K562 (cell line): Measurements from ENCODE around the gene PKD1. TPM values are rescaled to one million over a fixed set of nuclear protein-coding genes. Genes with fewer than 3 reads are reported as not detected.
A peak's percentile ranks its signal among the peaks of the same experiment; 100 is the strongest.

Experiments used
- ATAC-seq: fragments of 200-7000 bp; cut with Tn5 transposase; 3 replicates; pipeline ENCODE4 v1.9.1; 2020; ENCODE audit warnings: moderate library complexity
- BruUV-seq: library from RNA; stranded (reverse); fragments of 400-500 nt; replicated peaks from 2 replicates; lab custom pipeline; 2021; lab: Mats Ljungman, UMichigan
- CTCF ChIA-PET: fragments of 300-600 bp; formaldehyde crosslinking; extraction: SDS; loops from one replicate; lab custom pipeline; 2021; ENCODE audit warnings: low intra/inter-chr PET ratio; lab: Yijun Ruan, JAX
- POLR2A ChIA-PET: fragments of 300-600, 350-650 bp; sonication (Branson Sonifier 250); formaldehyde crosslinking; extraction: SDS; loops from one replicate; lab custom pipeline; 2021; ENCODE audit warnings: antibody characterized with exemption, inconsistent platforms; lab: Yijun Ruan, JAX
- DNase-seq, 4 experiments: peaks; one replicate each; pipeline versions ENCODE4 v3.0.0 to v3.0.0-alpha.2; 2011 to 2018; ENCODE audit warnings: low spot score in 3 of 4, mixed read lengths in 3 of 4; ENCODE audit errors: extremely low read depth in 1 of 4
- FAIRE-seq: peaks from 2 replicates; lab custom pipeline; 2011; peaks lifted over from hg19 to GRCh38; lab: Jason Lieb, UNC
- H2AFZ ChIP-seq: 2 replicates; pipeline ENCODE4 v1.6.0; 2011; ENCODE audit warnings: low read depth, low read length, control low read depth, inconsistent platforms
- H3K27ac ChIP-seq: fragments of 200-600 bp; 3 replicates; pipeline ENCODE4 v1.8.0; 2011; ENCODE audit warnings: low read depth, mild to moderate bottlenecking, control low read depth, inconsistent platforms, low read length, moderate library complexity, mixed read lengths; ENCODE audit errors: extremely low read depth
- H3K27me3 ChIP-seq, 2 experiments: fragments of 300-600 bp in 1 of 2; 2 replicates in 1 of 2; 3 replicates in 1 of 2; pipeline versions ENCODE4 v1.6.0 to v1.8.0; 2011; ENCODE audit warnings: inconsistent platforms in 2 of 2, low read length in 2 of 2, mild to moderate bottlenecking in 1 of 2, mixed read lengths in 1 of 2, moderate library complexity in 1 of 2; ENCODE audit not compliant: control insufficient read depth in 2 of 2, insufficient read depth in 2 of 2
- H3K36me3 ChIP-seq: fragments of 300-600 bp; 3 replicates; pipeline ENCODE4 v1.8.0; 2011; ENCODE audit warnings: mild to moderate bottlenecking, low read length, inconsistent platforms; ENCODE audit not compliant: control insufficient read depth, insufficient read depth
- H3K4me1 ChIP-seq, 2 experiments: fragments of 200-600 bp in 1 of 2; replicated peaks in 1 of 2; 2 replicates in 1 of 2; 3 replicates in 1 of 2; pipeline versions ENCODE4 v1.5.1 to v1.8.0; 2011; ENCODE audit warnings: inconsistent platforms in 2 of 2, low read length in 2 of 2, mild to moderate bottlenecking in 1 of 2, mixed read lengths in 1 of 2, moderate library complexity in 1 of 2; ENCODE audit not compliant: control insufficient read depth in 2 of 2, insufficient read depth in 2 of 2
- H3K4me2 ChIP-seq: 2 replicates; pipeline ENCODE4 v1.6.1; 2011; ENCODE audit warnings: low read length, control low read depth, inconsistent platforms, mixed read lengths; ENCODE audit not compliant: insufficient read depth
- H3K4me3 ChIP-seq: fragments of 200-600 bp; sonication (generic), shearing (Covaris generic); 2 replicates; pipeline ENCODE4 v1.5.1; 2016; ENCODE audit warnings: control low read depth, inconsistent platforms
- H3K79me2 ChIP-seq: fragments of 200-600 bp; 3 replicates; pipeline ENCODE4 v1.8.0; 2011; ENCODE audit warnings: low read length, inconsistent platforms; ENCODE audit not compliant: control insufficient read depth, insufficient read depth
- H3K9ac ChIP-seq, 2 experiments: 2 replicates each; pipeline versions ENCODE4 v1.6.0 to v1.6.1; 2011; ENCODE audit warnings: low read depth in 2 of 2, low read length in 2 of 2, control low read depth in 1 of 2, inconsistent platforms in 1 of 2, mild to moderate bottlenecking in 1 of 2, mixed read lengths in 1 of 2; ENCODE audit not compliant: insufficient read depth in 1 of 2
- H3K9me1 ChIP-seq: one replicate; pipeline ENCODE4 v1.6.0; 2011; ENCODE audit warnings: inconsistent platforms, mild to moderate bottlenecking, low read length, moderate library complexity; ENCODE audit not compliant: control insufficient read depth, insufficient read depth
- H3K9me3 ChIP-seq: replicated peaks from 2 replicates; pipeline ENCODE4 v1.5.1; 2011; ENCODE audit warnings: low read depth, low read length, inconsistent platforms; ENCODE audit not compliant: control insufficient read depth, insufficient read depth
- H4K20me1 ChIP-seq: replicated peaks from 2 replicates; pipeline ENCODE4 v1.6.1; 2011; ENCODE audit warnings: low read length, inconsistent platforms, mixed read lengths; ENCODE audit not compliant: control insufficient read depth, insufficient read depth
- CCAR2 ChIP-seq: fragments of 200-400 bp; formaldehyde crosslinking; IDR thresholded peaks from 2 replicates; pipeline ENCODE4 v1.6.1; 2017; ENCODE audit warnings: mild to moderate bottlenecking, low read depth, low read length
- FOSL1 ChIP-seq: fragments of 200-800 bp; sonication (Bioruptor generic); conservative IDR thresholded peaks from 2 replicates; pipeline ENCODE4 v1.6.1; 2016; ENCODE audit warnings: missing genetic modification characterization, missing compliant biosample characterization
- HDAC2 ChIP-seq: fragments of 450-650 bp; IDR thresholded peaks from 2 replicates; pipeline ENCODE4 v1.6.1; 2016; ENCODE audit warnings: mild to moderate bottlenecking
- RNF219 ChIP-seq: fragments of 250-450 bp; sonication (Bioruptor Pico); IDR thresholded peaks from 2 replicates; pipeline ENCODE4 v1.5.0; 2022; ENCODE audit warnings: mild to moderate bottlenecking
- ZEB2 ChIP-seq: fragments of 450-650 bp; IDR thresholded peaks from 2 replicates; pipeline ENCODE4 v1.6.1; 2016
- ZFX ChIP-seq: sonication (generic); formaldehyde crosslinking; IDR thresholded peaks from 2 replicates; pipeline ENCODE4 v1.8.0; 2022; ENCODE audit warnings: mild to moderate bottlenecking, missing genetic modification reagents, moderate library complexity
- ZNF740 ChIP-seq, 3 experiments: fragments of 200-800 bp in 1 of 3; sonication (Bioruptor generic) in 1 of 3; sonication (generic) in 1 of 3; formaldehyde crosslinking in 1 of 3; IDR thresholded peaks; 2 replicates each; pipeline versions ENCODE4 v1.6.1 to v1.8.0; 2016 to 2022; ENCODE audit warnings: mild to moderate bottlenecking in 2 of 3, missing compliant biosample characterization in 2 of 3, missing genetic modification characterization in 2 of 3, missing genetic modification reagents in 1 of 3
- WGBS: fragments of 100-300 bp; shearing (Covaris generic); methylation state at CpG from one replicate; pipeline ENCODE4 v1.1.6; 2016; ENCODE audit warnings: low coverage, mixed read lengths; ENCODE audit not compliant: insufficient coverage; ENCODE audit errors: missing lambda C conversion rate; 5-methylcytosine and 5-hydroxymethylcytosine counted together
- in situ Hi-C: fragments of 300-500 bp; cut with MboI; formaldehyde crosslinking; loops from 4 replicates; pipeline ENCODE4 v1.15.0; 2018; ENCODE audit warnings: inconsistent platforms, mixed read lengths
- intact Hi-C: fragments of 100-400 bp; cut with micrococcal nuclease; formaldehyde crosslinking; loops from 2 replicates; pipeline ENCODE4 v1.14.2; 2022
- polyA plus RNA-seq, 8 experiments: library from polyadenylated mRNA; depleted of rRNA in 4 of 8; stranded (reverse) in 5 of 8; unstranded in 3 of 8; fragments of >200 nt; fragmentation: Nextera tagmentation in 2 of 8; fragmentation: Illumina TruSeq in 1 of 8; extraction: Ambion mirVana in 2 of 8; extraction: Trizol in 1 of 8; gene quantifications; 2 replicates each; pipeline versions ENCODE4 v1.2.1 to v1.2.3, GENCODE V29; 2011 to 2014; ENCODE audit warnings: inconsistent platforms in 1 of 8, missing spikeins in 1 of 8
- total RNA-seq, 7 experiments: library from RNA; depleted of rRNA in 6 of 7; stranded (reverse); fragments of >200 nt in 6 of 7; fragmentation: Illumina TruSeq in 2 of 7; extraction: Trizol in 2 of 7; gene quantifications; 2 replicates each; pipeline versions ENCODE4 v1.2.1 to v1.2.3, GENCODE V29; 2011 to 2021; ENCODE audit warnings: low replicate concordance in 1 of 7

The PKD1 gene
- total and polyA plus RNA-seq, 9 of the 15 experiments (the other 6 are each of a cell fraction or from before 2014, with no cell fraction given): 0.23 to 93.5 (median 12.6) TPM

- CTCF ChIA-PET: no interaction called here
- BruUV-seq: no TSS peak
Observed at GRCh38 chr16:2079311-2079800, 56.3 kb downstream of the PKD1 start.

GRCh38 chr16:2078691-2079090, 57.0 kb downstream of the PKD1 start:
- CTCF ChIA-PET: no interaction called here
- intact Hi-C loops: no loop called here
- ATAC-seq (no peak), DNase-seq (no peak), FAIRE-seq (no peak)
- TF ChIP-seq CCAR2 (no peak), RNF219 (CRISPR knock-in tag) (no peak), HDAC2 (no peak), FOSL1 (tag) (no peak)
- Histone ChIP-seq H3K9me3 (no peaks in the 10 kb centered on the region), H3K4me2 (no peak overlapping the region), H3K9ac (no peak overlapping the region; a peak in 1 of 4 replicates), H3K27me3 (no peaks in the 10 kb centered on the region), H3K4me3 (no peak overlapping the region), H3K79me2 (no peaks in the 10 kb centered on the region), H2AFZ (no peak overlapping the region), H3K27ac (no peak overlapping the region), H3K4me1 (peaks cover 0 to 33% of the 10 kb centered on the region in 2 experiments; a peak in 2 of 5 replicates), H3K36me3 (peaks cover 46% of the 10 kb centered on the region; the same call in 1 of the 3 replicates), H3K9me1 (no peaks in the 10 kb centered on the region), H4K20me1 (no peaks in the 10 kb centered on the region)
- WGBS: 91% methylated on average over 23 of the region's 23 CpGs
- POLR2A ChIA-PET: interaction anchor here (1.8 kb wide), 1 partner anchor 77 kb away, joined by 8 read pairs; the partner anchor contains the start of gene TRAF7
- BruUV-seq: no TSS peak
- in situ Hi-C loops: no loop called here

More at GRCh38 chr16:2079311-2079800, 56.3 kb downstream of the PKD1 start:
- Histone ChIP-seq H3K4me3 (no peak overlapping the region), H3K27ac (no peak overlapping the region), H3K27me3 (no peaks in the 10 kb centered on the region), H3K79me2 (no peaks in the 10 kb centered on the region), H2AFZ (no peak overlapping the region), H3K4me1 (peaks cover 0 to 33% of the 10 kb centered on the region in 2 experiments; a peak in 2 of 5 replicates), H3K9ac (peak overlapping the region in 1 of 2 experiments; percentile 35; a peak in 1 of 4 replicates), H3K4me2 (no peak overlapping the region), H3K36me3 (peaks cover 41% of the 10 kb centered on the region; the same call in 1 of the 3 replicates), H3K9me3 (no peaks in the 10 kb centered on the region), H4K20me1 (no peaks in the 10 kb centered on the region), H3K9me1 (no peaks in the 10 kb centered on the region)
- intact Hi-C loops (no loop called here), in situ Hi-C loops (no loop called here)
- 88% methylated on average over 20 of the region's 30 CpGs for WGBS
- POLR2A ChIA-PET: interaction anchor here (0.6 to 1.8 kb wide), 2 partner anchors 76 to 1994 kb away, joined by 3 to 8 read pairs; partner anchors contain the start of gene TRAF7
- DNase-seq (no peak), FAIRE-seq (no peak), ATAC-seq (no peak)
- TF ChIP-seq ZNF740 (CRISPR knock-in tag; IDR thresholded peaks at IDR 0.05): no peak
- TF ChIP-seq ZNF740 (tag; IDR thresholded peaks at IDR 0.05): no peak
- no peak for TF ChIP-seq ZFX (CRISPR knock-in tag)
- TF ChIP-seq ZEB2: no peak
